Measurements from ENCODE around the gene ANGPTL2.

- no peak for TF ChIP-seq POLR2A (IDR thresholded peaks at IDR 0.05)
- TF ChIP-seq CTCF (IDR thresholded peaks at IDR 0.05 in 4 of 5, conservative IDR thresholded peaks at IDR 0.05 in 1 of 5) = no peak
Measured at GRCh38 chr9:127065592-127065991, 56.8 kb downstream of the ANGPTL2 start.

Measured in gastrocnemius medialis (tissue), 4 donors.